ENCODE measurements around the gene UPK3A. TPM values are rescaled to one million over a fixed set of nuclear protein-coding genes. Genes with fewer than 3 reads are reported as not detected.

The UPK3A gene
- total RNA-seq, 4 donors from 2014 or later: not detected

DNA sequence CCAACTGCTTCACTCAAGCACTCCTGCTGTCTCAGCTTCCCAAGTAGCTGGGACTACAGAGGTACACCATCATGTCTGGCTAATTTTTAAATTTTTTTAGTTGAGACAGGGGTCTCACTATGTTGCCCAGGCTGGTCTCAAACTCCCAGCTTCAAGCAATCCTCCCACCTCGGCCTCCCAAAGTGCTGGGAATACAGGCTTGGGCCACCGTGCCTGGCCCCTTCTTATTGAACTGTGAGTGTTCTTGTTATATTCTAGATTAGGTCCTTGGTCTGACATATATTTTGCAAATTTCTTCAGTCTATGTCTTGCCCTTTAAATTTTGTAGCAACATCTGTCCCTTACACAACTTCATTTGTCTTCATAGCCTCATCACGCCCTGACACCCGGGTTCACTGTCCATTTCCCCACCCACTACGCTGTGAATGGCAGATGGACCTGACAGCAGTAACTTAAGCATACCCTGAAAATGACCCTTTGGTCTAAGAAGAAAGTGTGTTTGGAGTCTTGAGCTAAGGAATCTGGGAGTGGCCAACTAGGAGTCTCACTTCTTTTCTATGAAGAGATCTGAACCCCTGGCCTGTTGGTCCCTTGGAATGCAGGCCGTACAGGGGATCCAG, 20.8 kb downstream of the UPK3A start:
- Histone ChIP-seq H3K27me3 (no peaks in the 10 kb centered on the region), H3K4me3 (no peak overlapping the region), H3K4me1 (peaks cover 0 to 1% of the 10 kb centered on the region in 2 donors), H3K27ac (no peak overlapping the region), H3K9me3 (no peaks in the 10 kb centered on the region), H3K36me3 (no peaks in the 10 kb centered on the region)
- TF ChIP-seq POLR2A (IDR thresholded peaks at IDR 0.05) (no peak), CTCF (IDR thresholded peaks at IDR 0.05) (no peak)
- DNase-seq: no peak
- intact Hi-C loops (cut with DNase I; ENCODE audit: low total_unique reads): no loop called here

GRCh38 chr22:45306139-45306538, 21.4 kb downstream of the UPK3A start:
- Histone ChIP-seq H3K4me1 (peaks cover 0 to 7% of the 10 kb centered on the region in 2 donors), H3K27ac (no peak overlapping the region), H3K36me3 (no peaks in the 10 kb centered on the region), H3K4me3 (no peak overlapping the region), H3K27me3 (no peaks in the 10 kb centered on the region), H3K9me3 (no peaks in the 10 kb centered on the region)
- TF ChIP-seq CTCF (IDR thresholded peaks at IDR 0.05): no peak
- TF ChIP-seq POLR2A (IDR thresholded peaks at IDR 0.05): no peak
- no peak for DNase-seq
- intact Hi-C loops (cut with DNase I; ENCODE audit: low total_unique reads): no loop called here

GRCh38 chr22:45308391-45308956, 23.7 kb downstream of the UPK3A start:
- no peak overlapping the region for H3K4me3 ChIP-seq
- no peaks in the 10 kb centered on the region for H3K27me3 ChIP-seq
- H3K4me1 ChIP-seq: peaks cover 0 to 11% of the 10 kb centered on the region in 2 donors
- no peaks in the 10 kb centered on the region for H3K36me3 ChIP-seq
- intact Hi-C loops (cut with DNase I; ENCODE audit: low total_unique reads): no loop called here
- no peak for DNase-seq
- H3K27ac ChIP-seq: no peak overlapping the region
- no peaks in the 10 kb centered on the region for H3K9me3 ChIP-seq
- TF ChIP-seq POLR2A (IDR thresholded peaks at IDR 0.05) (no peak), CTCF (IDR thresholded peaks at IDR 0.05) (no peak)

DNA sequence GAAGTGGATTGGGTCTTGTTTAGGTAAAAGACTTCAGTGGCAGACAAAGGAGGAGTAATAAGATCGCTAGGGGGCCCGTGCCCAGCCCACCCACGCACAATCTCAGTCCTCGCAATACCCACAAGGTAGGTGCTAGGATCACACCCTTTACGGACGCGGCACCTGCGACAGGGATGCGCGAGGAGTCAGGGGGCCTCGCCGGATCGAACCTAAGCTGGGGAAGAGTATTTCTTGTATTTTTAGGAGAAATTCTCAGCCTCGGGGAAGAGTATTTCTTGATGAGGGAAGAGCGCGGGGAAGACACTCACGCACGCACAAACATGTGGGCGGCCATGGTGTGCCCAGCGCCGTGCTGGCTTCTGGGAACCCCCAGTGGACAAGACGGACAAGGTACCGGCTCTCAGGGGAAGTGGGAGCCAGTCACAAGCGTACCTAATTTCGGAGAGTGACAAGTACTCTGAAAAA, 24.2 kb downstream of the UPK3A start:
- no peaks in the 10 kb centered on the region for H3K9me3 ChIP-seq
- intact Hi-C loops (cut with DNase I; ENCODE audit: low total_unique reads): no loop called here
- TF ChIP-seq POLR2A (IDR thresholded peaks at IDR 0.05) (no peak), CTCF (IDR thresholded peaks at IDR 0.05) (no peak)
- H3K27me3 ChIP-seq: no peaks in the 10 kb centered on the region
- peak overlapping the region; percentile 52 to 93 for H3K4me3 ChIP-seq
- H3K4me1 ChIP-seq: peaks cover 0 to 11% of the 10 kb centered on the region in 2 donors
- H3K36me3 ChIP-seq: no peaks in the 10 kb centered on the region
- peak overlapping the region; percentile 55 to 70 for H3K27ac ChIP-seq
- peak in 1 of 2 donors; percentile 27 for DNase-seq

GRCh38 chr22:45309422-45310227, 24.9 kb downstream of the UPK3A start, which contains the start of gene FAM118A:
Gene FAM118A (plus strand): TSS chr22:45309934. CDS start chr22:45322380, 12,446 bp downstream.
- peak; percentile 90 to 95 for DNase-seq
- H3K36me3 ChIP-seq: no peaks in the 10 kb centered on the region
- peaks cover 0 to 11% of the 10 kb centered on the region in 2 donors for H3K4me1 ChIP-seq
- no peaks in the 10 kb centered on the region for H3K9me3 ChIP-seq
- H3K27me3 ChIP-seq: no peaks in the 10 kb centered on the region
- intact Hi-C loops (cut with DNase I; ENCODE audit: low total_unique reads): no loop called here
- H3K4me3 ChIP-seq: peak within 1 kb of the TSS; percentile 52 to 93
- TF ChIP-seq POLR2A (IDR thresholded peaks at IDR 0.05): peak; percentile 59 to 85
- TF ChIP-seq CTCF (IDR thresholded peaks at IDR 0.05): peak in 2 of 4 experiments; percentile 10 to 27
- H3K27ac ChIP-seq: peak within 1 kb of the TSS; percentile 70 to 81
